Fibroblast of lung (primary cell): ENCODE results near the gene ARHGEF3.

Experiments
- CTCF ChIP-seq, 2 donors: IDR thresholded peaks in 1 of 2; conservative IDR thresholded peaks in 1 of 2; 1 replicate in 1 of 2; 2 replicates in 1 of 2; pipeline ENCODE4 v1.5.1; 2011 to 2012; ENCODE audit warnings: low read length in 2 of 2, control low read depth in 1 of 2, inconsistent platforms in 1 of 2, low read depth in 1 of 2, mild to moderate bottlenecking in 1 of 2
- EZH2 ChIP-seq: IDR thresholded peaks from 2 replicates; pipeline ENCODE4 v1.5.1; 2012; ENCODE audit warnings: low read length, control low read depth, mild to moderate bottlenecking; ENCODE audit errors: missing control alignments

GRCh38 chr3:56833536-56833935 is 31.8 kb upstream of the ARHGEF3 start:
- TF ChIP-seq CTCF (conservative IDR thresholded peaks at IDR 0.05 in 1 of 2, IDR thresholded peaks at IDR 0.05 in 1 of 2; ENCODE audit: low read depth in 1 of 2, low read length in 2 of 2): no peak
- no peak for TF ChIP-seq EZH2
